GM23248 (cell line): ENCODE data around the gene NPAS3. TPM values are rescaled to one million over a fixed set of nuclear protein-coding genes. Genes with fewer than 3 reads are reported as not detected.

Experiments used
- DNase-seq: peaks from one replicate; pipeline ENCODE4 v3.0.0-alpha.2; 2015
- H2AFZ ChIP-seq: fragments of 200-600 bp; sonication (generic); 2 replicates; pipeline ENCODE4 v1.6.1; 2016; ENCODE audit warnings: antibody characterized with exemption
- H3F3A ChIP-seq: fragments of 200-600 bp; sonication (generic); 2 replicates; pipeline ENCODE4 v1.6.1; 2016; ENCODE audit warnings: mild to moderate bottlenecking, antibody characterized with exemption, mixed run types; ENCODE audit not compliant: insufficient read depth
- H3K27ac ChIP-seq: fragments of 200-600 bp; sonication (generic); 2 replicates; pipeline ENCODE4 v1.5.1; 2016; ENCODE audit warnings: mild to moderate bottlenecking
- H3K27me3 ChIP-seq: fragments of 200-600 bp; sonication (generic); replicated peaks from 2 replicates; pipeline ENCODE4 v1.6.1; 2016; ENCODE audit warnings: mild to moderate bottlenecking; ENCODE audit not compliant: insufficient read depth
- H3K36me3 ChIP-seq: fragments of 200-600 bp; sonication (generic); 2 replicates; pipeline ENCODE4 v1.6.1; 2016; ENCODE audit warnings: low read depth, mild to moderate bottlenecking
- H3K4me1 ChIP-seq: fragments of 200-600 bp; sonication (generic); 2 replicates; pipeline ENCODE4 v1.6.1; 2016; ENCODE audit warnings: mild to moderate bottlenecking; ENCODE audit not compliant: insufficient read depth
- H3K4me2 ChIP-seq: fragments of 200-600 bp; sonication (generic); one replicate; pipeline ENCODE4 v1.6.1; 2016; ENCODE audit warnings: mild to moderate bottlenecking; ENCODE audit not compliant: unreplicated experiment
- H3K4me3 ChIP-seq: fragments of 200-600 bp; sonication (generic); 2 replicates; pipeline ENCODE4 v1.5.1; 2016; ENCODE audit warnings: mild to moderate bottlenecking
- H3K79me2 ChIP-seq: fragments of 200-600 bp; sonication (generic); 2 replicates; pipeline ENCODE4 v1.6.1; 2016; ENCODE audit warnings: mild to moderate bottlenecking; ENCODE audit not compliant: insufficient read depth
- H3K9ac ChIP-seq: fragments of 200-600 bp; sonication (generic); 2 replicates; pipeline ENCODE4 v1.6.1; 2016; ENCODE audit warnings: mild to moderate bottlenecking
- H3K9me2 ChIP-seq: fragments of 200-600 bp; sonication (generic); 2 replicates; pipeline ENCODE4 v1.6.1; 2016; ENCODE audit warnings: mixed run types, mild to moderate bottlenecking, moderate library complexity; ENCODE audit not compliant: insufficient read depth
- H3K9me3 ChIP-seq: fragments of 200-600 bp; sonication (generic); one replicate; pipeline ENCODE4 v1.6.1; 2017; ENCODE audit warnings: low read depth
- H4K20me1 ChIP-seq: fragments of 200-600 bp; sonication (generic); 2 replicates; pipeline ENCODE4 v1.6.0; 2016; ENCODE audit not compliant: insufficient read depth
- EZH2 ChIP-seq: fragments of 200-600 bp; sonication (generic); IDR thresholded peaks from 2 replicates; pipeline ENCODE4 v1.6.1; 2018; ENCODE audit warnings: antibody characterized with exemption, mild to moderate bottlenecking; ENCODE audit not compliant: insufficient read depth, poor library complexity, severe bottlenecking
- EZH2phosphoT487 ChIP-seq: fragments of 200-600 bp; sonication (generic); IDR thresholded peaks from 2 replicates; pipeline ENCODE4 v1.6.1; 2018; ENCODE audit warnings: antibody characterized with exemption, moderate library complexity, mild to moderate bottlenecking, low read depth; ENCODE audit not compliant: insufficient read depth
- WGBS, 2 experiments: methylation state at CpG; one replicate each; pipeline ENCODE4 v1.1.6; 2015 to 2017; ENCODE audit warnings: low lambda C conversion rate in 2 of 2, low coverage in 1 of 2; ENCODE audit errors: missing lambda C conversion rate in 2 of 2; 5-methylcytosine and 5-hydroxymethylcytosine counted together
- in situ Hi-C: fragments of 300-500 bp; cut with MboI; formaldehyde crosslinking; loops from 2 replicates; pipeline ENCODE4 v1.15.0; 2020
- polyA plus RNA-seq: library from polyadenylated mRNA; unstranded; fragments of >200 nt; fragmentation: Nextera tagmentation; extraction: Ambion mirVana; gene quantifications from 2 replicates; pipeline ENCODE4 v1.2.1, GENCODE V29; 2016
- total RNA-seq: library from RNA; depleted of rRNA; stranded (reverse); fragments of >200 nt; shearing (Covaris generic); gene quantifications from 2 replicates; pipeline ENCODE4 v1.2.3, GENCODE V29; 2014

Gene NPAS3
- total and polyA plus RNA-seq, 2 experiments from 2014 or later, result 0.65 TPM; not detected in 1

- Histone ChIP-seq H3K4me2 (no peak overlapping the region), H3K27me3 (no peaks in the 10 kb centered on the region), H3K79me2 (no peaks in the 10 kb centered on the region), H2AFZ (no peak overlapping the region), H3K9me3 (no peaks in the 10 kb centered on the region), H4K20me1 (no peaks in the 10 kb centered on the region), H3K36me3 (no peaks in the 10 kb centered on the region), H3K9me2 (no peaks in the 10 kb centered on the region), H3K27ac (no peak overlapping the region), H3K9ac (no peak overlapping the region), H3K4me3 (no peak overlapping the region), H3K4me1 (peaks cover 4% of the 10 kb centered on the region; the same call in 1 of the 2 replicates), H3F3A (no peaks in the 10 kb centered on the region)
- DNase-seq, result no peak
- 95% methylated on average over 11 of the region's 11 CpGs for WGBS, 2 experiments
- TF ChIP-seq EZH2phosphoT487 (no peak), EZH2 (no peak)
- in situ Hi-C loops, result loop anchor here (25.0 kb wide), 2 partner anchors 601 to 1076 kb away; no protein-coding TSS in a partner anchor
Observed at GRCh38 chr14:33788161-33788560, 849.5 kb downstream of the NPAS3 start.

DNA sequence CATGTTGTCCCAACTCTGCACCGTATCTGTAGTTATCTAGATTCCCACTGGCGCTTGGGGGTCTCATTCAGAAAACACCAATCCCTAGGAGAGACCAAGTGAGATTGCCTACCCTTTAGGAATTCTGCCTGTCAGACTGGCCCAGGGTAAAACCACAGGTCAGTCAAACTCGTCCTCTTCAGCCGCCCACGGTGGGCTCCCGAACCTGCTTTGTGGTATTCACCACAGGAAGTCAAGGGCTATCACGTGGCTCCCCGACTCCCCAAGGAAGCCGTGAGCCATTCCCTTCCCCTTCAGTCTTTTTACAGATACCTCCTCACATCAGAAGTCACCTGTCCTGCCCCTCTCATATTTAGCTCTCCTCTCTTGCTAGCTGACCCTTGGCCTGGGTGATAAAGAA, 852.3 kb downstream of the NPAS3 start:
- no peak overlapping the region for H3K27ac ChIP-seq
- peaks cover 16% of the 10 kb centered on the region for H3F3A ChIP-seq
- no peaks in the 10 kb centered on the region for H4K20me1 ChIP-seq
- H3K4me2 ChIP-seq, result no peak overlapping the region
- H3K9me3 ChIP-seq, result no peaks in the 10 kb centered on the region
- no peak overlapping the region for H3K4me3 ChIP-seq
- TF ChIP-seq EZH2phosphoT487, result no peak
- TF ChIP-seq EZH2, result no peak
- no peak overlapping the region for H2AFZ ChIP-seq
- DNase-seq, result no peak
- 92 to 94% methylated on average over 9 of the region's 9 CpGs for WGBS, 2 experiments
- peaks cover 23% of the 10 kb centered on the region for H3K4me1 ChIP-seq
- no peaks in the 10 kb centered on the region for H3K36me3 ChIP-seq
- H3K9me2 ChIP-seq, result no peaks in the 10 kb centered on the region
- no peaks in the 10 kb centered on the region for H3K79me2 ChIP-seq
- no peaks in the 10 kb centered on the region for H3K27me3 ChIP-seq
- in situ Hi-C loops, result loop anchor here (10.0 to 25.0 kb wide), 3 partner anchors 604 to 1216 kb away; no protein-coding TSS in a partner anchor
- no peak overlapping the region for H3K9ac ChIP-seq

- DNase-seq, result no peak
- H4K20me1 ChIP-seq, result no peaks in the 10 kb centered on the region
- no peaks in the 10 kb centered on the region for H3K27me3 ChIP-seq
- no peak overlapping the region for H3K9ac ChIP-seq
- peaks cover 25% of the 10 kb centered on the region for H3F3A ChIP-seq
- in situ Hi-C loops, result loop anchor here (10.0 to 25.0 kb wide), 3 partner anchors 605 to 1217 kb away; no protein-coding TSS in a partner anchor
- H3K4me2 ChIP-seq, result peak overlapping the region; percentile 94
- no peak overlapping the region for H2AFZ ChIP-seq
- H3K79me2 ChIP-seq, result no peaks in the 10 kb centered on the region
- 54 to 57% methylated on average over 8 of the region's 8 CpGs for WGBS, 2 experiments
- H3K4me3 ChIP-seq, result no peak overlapping the region
- TF ChIP-seq EZH2phosphoT487 (no peak), EZH2 (no peak)
- H3K9me3 ChIP-seq, result no peaks in the 10 kb centered on the region
- H3K9me2 ChIP-seq, result no peaks in the 10 kb centered on the region
- no peaks in the 10 kb centered on the region for H3K36me3 ChIP-seq
- no peak overlapping the region for H3K27ac ChIP-seq
- H3K4me1 ChIP-seq, result peaks cover 31% of the 10 kb centered on the region
Observed at GRCh38 chr14:33792009-33792719, 853.5 kb downstream of the NPAS3 start.

- TF ChIP-seq EZH2 (no peak), EZH2phosphoT487 (no peak)
- peaks cover 25% of the 10 kb centered on the region for H3F3A ChIP-seq
- H3K27ac ChIP-seq, result no peak overlapping the region
- H3K4me2 ChIP-seq, result peak overlapping the region; percentile 94
- no peaks in the 10 kb centered on the region for H3K9me2 ChIP-seq
- no peak overlapping the region for H3K9ac ChIP-seq
- H3K36me3 ChIP-seq, result no peaks in the 10 kb centered on the region
- H3K9me3 ChIP-seq, result no peaks in the 10 kb centered on the region
- peaks cover 31% of the 10 kb centered on the region for H3K4me1 ChIP-seq
- WGBS, 2 experiments, result 3 to 5% methylated on average over 16 of the region's 16 CpGs
- peak overlapping the region; percentile 73 for H2AFZ ChIP-seq
- no peaks in the 10 kb centered on the region for H3K27me3 ChIP-seq
- H3K79me2 ChIP-seq, result no peaks in the 10 kb centered on the region
- H4K20me1 ChIP-seq, result no peaks in the 10 kb centered on the region
- in situ Hi-C loops, result loop anchor here (10.0 to 25.0 kb wide), 3 partner anchors 606 to 1218 kb away; no protein-coding TSS in a partner anchor
- peak overlapping the region; percentile 58 for H3K4me3 ChIP-seq
- peak; percentile 88 for DNase-seq
Observed at GRCh38 chr14:33792720-33793368, 854.2 kb downstream of the NPAS3 start.
